Activated CD4-positive, alpha-beta T cell treated with anti-CD3 and anti-CD28 coated beads for 24 hours (primary cell): ENCODE results near the gene EML6.

Source experiments
- DNase-seq, 2 donors: peaks; one replicate each; pipeline ENCODE4 v3.0.0-alpha.2; 2020; ENCODE audit warnings: low read depth in 2 of 2

Gene EML6

DNA sequence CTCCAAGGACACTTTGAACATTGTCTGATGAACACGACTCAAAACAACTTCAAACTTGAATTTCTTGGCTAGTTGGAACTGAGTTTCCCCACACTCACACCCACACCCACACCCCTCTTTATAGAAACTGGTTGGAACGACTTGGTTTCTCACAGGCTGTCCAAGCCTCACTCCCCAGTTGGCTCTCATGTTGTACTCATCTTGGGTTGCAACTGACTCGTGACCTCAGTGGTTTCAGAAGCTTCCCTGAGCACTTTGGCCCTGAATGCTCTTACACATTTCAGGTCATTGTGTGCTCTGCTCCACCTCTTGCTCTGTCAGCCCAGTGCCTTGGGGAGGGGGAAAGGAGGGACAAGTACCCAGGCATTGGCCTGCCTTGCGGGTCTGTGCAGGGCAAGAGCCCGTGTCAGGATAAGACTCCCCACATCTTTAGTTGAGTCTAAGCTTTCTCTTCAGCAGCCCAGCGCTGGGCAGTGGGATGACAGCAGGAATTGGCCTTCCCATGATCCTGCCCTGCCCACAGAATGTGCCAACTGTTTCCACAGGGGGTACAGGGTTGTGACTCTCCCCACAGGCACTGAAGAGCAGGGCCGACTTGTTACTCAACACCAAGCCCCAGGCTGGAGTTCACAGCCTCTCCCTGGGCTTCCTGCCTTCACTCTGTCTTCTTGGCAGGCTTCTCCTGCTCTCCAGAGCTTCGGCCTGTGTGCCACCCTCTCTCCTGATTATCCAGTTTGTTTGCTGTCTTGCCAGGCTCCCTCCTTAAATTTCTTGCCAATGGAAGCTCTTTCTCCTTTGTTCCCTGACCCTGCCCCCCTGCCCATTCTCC is 222.1 kb downstream of the EML6 start:
- DNase-seq, result no peak

DNA sequence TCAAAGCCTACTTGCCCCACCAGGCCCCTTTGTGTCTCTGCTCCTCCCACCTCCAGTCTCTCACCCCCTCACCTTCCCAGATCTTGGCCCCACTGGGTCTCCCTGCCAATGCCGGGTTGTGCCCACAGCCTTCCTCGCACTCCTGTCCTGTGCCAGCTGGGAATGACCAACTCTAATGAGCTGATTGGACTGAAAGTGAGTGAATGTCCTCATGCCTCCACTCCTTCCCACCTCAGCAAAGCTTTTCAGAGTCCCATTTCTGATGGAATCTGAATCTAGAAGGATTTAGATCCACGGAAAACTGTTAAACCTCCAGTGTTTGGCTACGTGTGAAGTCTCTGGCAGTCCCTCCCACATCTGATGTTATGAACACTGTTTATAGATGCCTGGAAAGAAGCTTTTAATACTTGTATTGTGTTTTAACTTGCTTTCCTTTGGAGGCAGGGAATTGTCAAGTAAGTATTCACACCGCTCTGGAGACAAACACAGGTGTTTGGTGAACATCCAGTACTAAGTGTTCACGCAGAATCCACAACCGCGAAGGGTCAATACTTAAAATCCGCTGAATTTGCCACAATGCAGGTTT is 222.9 kb downstream of the EML6 start:
- DNase-seq, result no peak

DNA sequence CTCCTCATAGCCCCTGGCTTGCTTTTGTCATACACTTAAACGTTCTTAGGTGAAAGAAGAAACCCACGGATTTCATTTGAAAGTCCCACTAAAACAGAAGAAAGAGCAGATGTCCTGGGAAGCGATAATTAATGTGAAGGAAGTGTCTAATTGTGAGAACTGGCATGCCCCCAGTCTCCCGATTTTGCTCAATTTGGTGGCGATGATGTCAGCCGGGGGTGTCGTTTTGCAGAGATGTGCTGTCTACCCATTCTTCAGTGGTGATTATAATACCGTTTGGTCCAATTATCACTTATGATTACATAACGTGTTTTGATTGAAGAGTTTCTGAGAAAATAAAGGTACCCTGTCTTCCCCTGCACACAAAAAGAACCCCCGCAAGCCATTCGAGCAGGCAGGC is 223.7 kb downstream of the EML6 start:
- DNase-seq, result no peak

- DNase-seq, result no peak
Measured at GRCh38 chr2:54947646-54948045, 224.2 kb downstream of the EML6 start.

DNA sequence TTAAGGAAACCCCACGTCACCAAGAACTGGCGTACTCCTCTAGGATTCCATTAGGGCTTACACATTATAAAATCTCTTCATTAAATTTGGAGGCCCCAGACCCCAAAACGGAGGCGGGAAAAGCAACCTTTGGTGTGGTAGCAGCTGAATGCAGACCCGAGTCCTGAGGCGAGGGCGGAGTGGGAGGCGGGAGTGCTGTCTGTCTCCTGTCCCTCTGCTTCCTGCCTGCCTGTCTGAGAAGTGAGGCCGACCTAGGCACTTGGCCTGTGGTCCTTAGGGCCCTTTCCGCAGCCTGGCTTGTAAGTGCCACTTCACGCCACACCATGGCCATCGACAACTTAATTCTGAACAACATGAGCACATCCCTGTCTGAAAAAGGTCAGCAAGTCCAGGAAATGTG is 224.7 kb downstream of the EML6 start:
- DNase-seq, result no peak

DNA sequence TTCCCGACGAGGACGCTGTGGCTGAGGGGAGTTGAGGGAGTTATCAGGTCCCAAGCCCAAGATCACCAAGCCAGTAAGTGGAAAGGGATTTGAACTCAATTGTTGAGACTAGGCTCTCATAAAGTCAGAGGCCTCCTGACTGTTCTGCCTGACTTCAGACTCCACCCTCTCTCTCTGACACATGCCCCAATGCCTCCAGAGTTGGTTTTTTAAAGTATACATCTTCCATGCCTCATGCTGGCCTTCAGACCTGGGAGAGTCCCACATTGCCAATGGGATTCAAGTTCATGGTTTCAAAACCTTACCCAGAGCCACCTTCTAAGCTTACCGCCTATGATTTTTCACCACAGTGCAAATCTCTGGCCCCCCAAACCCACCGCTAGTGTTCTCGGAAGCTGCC is 226.0 kb downstream of the EML6 start:
- DNase-seq, result no peak

DNA sequence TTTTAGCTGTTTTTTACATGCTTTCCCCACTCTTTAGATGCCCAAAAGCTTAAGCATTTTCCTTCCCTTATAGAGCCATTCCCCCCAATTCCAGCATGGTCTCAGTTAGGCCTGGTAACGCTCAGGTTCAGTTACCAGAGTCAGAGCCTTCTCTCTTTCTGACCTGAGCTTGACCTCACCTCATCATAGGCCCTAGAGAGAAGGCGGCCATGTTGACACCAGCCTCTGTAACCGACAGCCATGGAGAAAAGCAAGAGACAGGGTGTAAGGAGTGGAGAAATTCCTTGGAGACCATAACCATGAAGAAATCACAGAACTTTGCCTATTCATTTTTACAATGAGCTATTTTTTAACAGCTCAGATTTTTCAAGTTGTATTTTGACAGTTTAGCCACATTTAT is 227.3 kb downstream of the EML6 start:
- DNase-seq, result no peak

DNA sequence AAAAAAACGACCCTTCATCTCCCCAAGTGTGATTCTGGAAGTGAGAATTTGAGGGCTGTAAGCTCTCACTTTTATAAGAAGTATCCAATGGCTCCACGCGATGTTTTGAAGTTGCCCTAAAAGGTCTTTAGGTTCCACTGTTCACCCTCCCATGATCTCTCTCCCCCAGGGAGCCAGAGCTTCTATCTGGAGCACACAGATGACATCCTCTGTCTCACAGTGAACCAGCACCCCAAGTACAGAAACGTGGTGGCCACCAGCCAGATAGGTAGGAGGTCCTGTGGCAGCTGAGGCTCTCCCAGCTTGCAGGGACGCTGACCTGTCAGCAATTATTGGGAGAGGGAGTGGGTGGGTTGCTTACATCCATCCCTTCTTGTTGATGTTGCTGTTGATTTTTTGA is 229.0 kb downstream of the EML6 start:
- DNase-seq, result no peak

GRCh38 chr2:54952978-54953456 is 229.6 kb downstream of the EML6 start:
- DNase-seq, result no peak

DNA sequence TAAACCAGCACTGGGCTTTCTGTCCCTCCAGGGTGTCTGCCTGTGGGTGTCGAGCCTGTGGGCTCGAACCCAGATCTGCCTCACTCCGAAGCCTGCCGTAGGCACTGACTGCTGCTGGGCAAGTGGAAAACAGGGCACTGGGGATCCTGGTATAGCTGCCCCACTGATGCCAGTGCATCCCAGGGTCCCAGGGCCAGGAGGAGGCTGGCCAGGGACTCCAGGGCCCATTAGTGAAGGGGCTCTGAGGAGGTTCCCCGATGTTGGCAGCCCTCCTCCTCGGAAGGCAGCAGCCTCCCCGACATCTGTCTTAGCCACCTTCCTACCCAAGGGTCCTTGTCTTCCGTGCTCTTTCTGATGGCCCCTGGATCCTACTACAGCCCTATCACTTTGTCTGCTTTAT is 230.7 kb downstream of the EML6 start:
- DNase-seq, result no peak

DNA sequence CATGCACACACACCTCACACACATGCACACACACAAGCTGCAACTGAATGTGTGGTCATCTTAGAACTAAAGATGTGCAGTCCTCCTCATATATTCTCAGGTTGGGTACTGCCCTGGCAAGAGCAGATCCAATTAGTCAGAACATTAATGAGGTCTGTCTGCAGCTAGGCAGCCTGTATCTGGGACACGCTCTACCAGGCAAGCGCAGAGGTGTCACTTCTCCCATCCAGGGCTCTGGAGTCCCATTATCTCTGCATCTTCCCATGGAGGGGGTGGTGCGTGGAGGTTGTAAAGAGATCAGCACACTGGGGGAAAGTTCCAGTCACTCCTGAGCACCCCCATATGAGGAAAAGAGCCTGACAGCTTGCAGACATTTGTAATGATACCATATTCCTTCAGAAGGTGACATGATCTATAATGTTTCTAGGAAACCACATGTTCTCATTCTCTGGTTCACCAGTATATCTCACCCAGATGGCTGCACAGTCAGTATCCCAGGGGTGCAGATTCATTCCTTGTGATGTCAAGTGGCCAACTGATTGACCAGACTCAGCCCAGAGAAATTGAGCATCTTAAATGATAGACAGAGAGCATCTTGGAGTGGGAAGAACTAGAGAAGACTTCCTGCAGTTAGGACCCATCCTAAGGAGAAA is 231.4 kb downstream of the EML6 start:
- DNase-seq, result no peak

DNA sequence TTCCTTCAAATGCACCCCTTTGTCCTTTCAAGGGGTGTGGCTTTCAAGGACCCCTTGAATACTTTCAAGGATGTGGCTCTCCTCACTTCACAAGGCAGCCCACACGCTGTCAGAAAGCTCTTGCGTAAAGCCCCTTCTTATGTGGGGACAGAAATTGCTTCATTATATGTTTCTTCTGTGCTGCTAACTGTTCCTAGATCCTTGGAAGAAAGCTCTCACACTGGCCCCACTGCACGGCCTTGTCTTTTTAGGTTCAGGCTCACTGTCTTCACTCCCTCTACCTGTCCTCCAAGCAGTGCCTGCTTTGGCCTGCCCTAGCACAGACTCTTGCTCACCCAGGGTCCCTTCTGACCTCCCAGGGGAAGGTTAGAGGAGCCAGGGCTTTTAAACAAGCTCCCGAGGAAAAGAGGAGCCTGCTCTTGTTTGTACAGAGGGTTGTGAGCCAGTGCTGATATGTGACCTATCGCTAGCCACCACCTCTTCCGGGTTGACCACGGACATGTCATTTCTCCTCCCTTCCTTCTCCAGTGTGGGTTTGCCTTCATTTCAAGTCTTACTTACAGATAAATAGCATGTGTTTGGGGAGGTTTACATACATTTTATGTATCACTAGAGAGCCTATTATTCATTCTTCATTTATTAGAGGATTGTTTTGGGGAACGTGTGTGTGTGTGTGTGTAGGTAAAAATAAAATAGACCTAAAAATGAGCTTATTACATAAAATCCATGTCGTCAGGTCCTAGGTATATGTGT is 232.1 kb downstream of the EML6 start:
- DNase-seq, result no peak

DNA sequence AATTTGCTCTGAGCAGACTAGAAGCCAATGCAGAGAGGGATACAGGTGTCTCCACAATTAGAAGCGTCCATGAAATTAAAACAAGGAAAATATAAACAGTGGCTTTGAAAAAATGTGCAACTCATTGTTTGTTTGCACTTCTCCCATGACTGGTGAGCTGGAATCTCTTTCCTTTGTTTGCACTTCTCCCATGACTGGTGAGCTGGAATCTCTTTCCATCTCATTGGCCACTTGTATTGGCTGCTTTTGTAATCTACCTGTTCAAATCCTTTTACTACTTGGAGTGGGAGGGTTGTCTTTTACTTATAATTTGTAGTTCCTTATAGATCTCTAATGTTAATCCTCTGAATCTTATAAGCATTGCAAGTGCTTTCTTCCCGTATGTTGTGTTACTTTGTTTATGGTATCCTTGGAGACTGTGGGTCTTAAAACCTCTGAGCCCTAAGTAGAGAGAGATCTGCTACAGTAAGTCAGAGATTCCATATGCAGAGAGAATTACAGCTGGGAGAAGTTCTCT is 232.7 kb downstream of the EML6 start:
- no peak for DNase-seq

GRCh38 chr2:54957321-54957999 is 234.0 kb downstream of the EML6 start:
- DNase-seq, result no peak

DNA sequence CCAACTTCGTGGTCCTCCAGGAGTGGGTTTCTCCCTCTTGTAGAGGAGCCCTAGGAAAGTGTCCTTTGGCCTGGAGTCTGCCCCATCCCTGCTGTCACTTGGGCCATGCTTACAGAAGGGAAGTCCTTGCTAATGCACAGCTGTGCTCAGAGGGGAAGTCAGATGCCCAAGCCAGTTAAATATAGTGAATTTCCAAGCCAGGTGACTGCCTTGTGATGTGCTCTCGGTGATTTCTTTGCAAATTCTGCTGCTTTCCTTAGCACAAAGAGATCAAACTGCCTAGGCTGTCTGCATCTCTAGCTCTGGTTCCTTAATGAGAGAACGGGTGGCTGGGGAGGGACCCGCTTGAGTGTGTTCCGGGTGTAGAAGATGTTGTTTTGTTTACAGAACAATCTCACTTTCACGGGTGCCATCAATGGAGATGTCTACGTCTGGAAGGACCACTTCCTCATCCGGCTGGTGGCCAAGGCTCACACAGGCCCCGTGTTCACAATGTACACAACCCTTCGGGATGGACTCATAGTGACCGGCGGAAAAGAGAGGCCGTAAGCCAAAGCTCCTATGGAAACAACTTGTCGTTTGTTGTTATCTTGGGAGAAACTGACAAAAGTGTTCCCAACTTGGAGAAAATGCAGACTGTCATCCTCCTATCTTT is 235.4 kb downstream of the EML6 start:
- DNase-seq, result no peak

GRCh38 chr2:54960164-54960563 is 236.7 kb downstream of the EML6 start:
- DNase-seq, result no peak

- DNase-seq, result no peak
Measured at GRCh38 chr2:54962511-54962910, 239.0 kb downstream of the EML6 start.

DNA sequence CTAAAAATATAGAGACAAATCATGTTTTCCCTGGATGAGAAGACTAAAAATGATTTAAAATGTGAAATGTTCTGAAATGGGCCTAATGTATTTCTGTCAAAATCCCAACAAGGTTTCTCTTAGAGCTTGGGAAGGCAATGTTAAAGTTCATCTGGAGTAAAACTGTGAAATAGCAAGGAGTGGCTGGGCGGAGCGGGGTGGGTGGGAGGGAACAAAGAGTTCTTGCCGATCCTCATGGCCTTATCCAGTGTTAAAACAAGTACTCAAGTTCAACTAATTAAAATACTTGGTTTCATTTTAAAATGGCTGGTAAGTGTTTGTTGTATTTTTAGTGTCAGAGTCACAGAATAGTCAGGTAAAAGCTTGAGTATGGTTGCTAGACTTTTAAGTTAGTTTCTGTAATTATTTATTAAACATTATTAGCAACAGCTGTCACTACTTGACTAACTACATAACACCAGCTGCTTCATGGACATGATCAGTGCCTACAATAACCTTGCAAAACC is 239.5 kb downstream of the EML6 start:
- DNase-seq, result no peak

- DNase-seq, result no peak
Measured at GRCh38 chr2:54963476-54963875, 240.0 kb downstream of the EML6 start.

DNA sequence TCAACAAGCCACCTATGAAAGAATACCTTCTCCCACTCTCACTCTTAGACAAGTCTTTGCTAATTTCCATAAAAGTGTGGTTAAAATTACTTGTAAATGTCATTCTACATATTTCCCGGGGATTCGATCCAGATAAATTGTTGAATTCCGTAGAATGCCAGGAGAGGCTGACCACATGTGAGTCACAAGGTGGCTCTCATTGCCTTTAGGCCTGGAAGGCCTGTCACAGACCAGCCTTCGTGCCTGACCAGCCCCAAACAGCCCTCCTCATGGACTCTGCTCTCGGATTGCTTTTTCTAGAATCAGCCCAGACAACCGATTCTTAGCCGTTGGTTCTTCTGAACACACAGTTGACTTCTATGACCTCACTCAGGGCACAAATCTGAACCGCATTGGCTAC is 240.8 kb downstream of the EML6 start:
- DNase-seq, result no peak

GRCh38 chr2:54964816-54965215 is 241.4 kb downstream of the EML6 start:
- no peak for DNase-seq
